GM12878 (cell line): ENCODE measurements around the gene IGF1R. TPM values are rescaled to one million over a fixed set of nuclear protein-coding genes. Genes with fewer than 3 reads are reported as not detected.
A peak's percentile ranks its signal among the peaks of the same experiment; 100 is the strongest.

Experiments used
- BMI1 ChIP-seq: fragments of 450-650 bp; IDR thresholded peaks from 2 replicates; pipeline ENCODE4 v1.6.1; 2016; ENCODE audit warnings: mild to moderate bottlenecking, moderate library complexity, borderline replicate concordance
- CBX5 ChIP-seq: sonication (generic); IDR thresholded peaks from 2 replicates; pipeline ENCODE4 v1.6.1; 2016; ENCODE audit warnings: low read depth, moderate library complexity, mild to moderate bottlenecking, inconsistent platforms
- CEBPZ ChIP-seq: fragments of 150-350 bp; IDR thresholded peaks from 2 replicates; pipeline ENCODE4 v1.6.1; 2016; ENCODE audit warnings: low read depth, low read length
- CREB1 ChIP-seq: IDR thresholded peaks from 2 replicates; pipeline ENCODE4 v1.6.1; 2012; ENCODE audit warnings: low read depth, mild to moderate bottlenecking, inconsistent platforms
- CTCF ChIP-seq, 3 experiments: IDR thresholded peaks in 2 of 3; conservative IDR thresholded peaks in 1 of 3; 2 replicates each; pipeline ENCODE4 v1.5.1; 2011; ENCODE audit warnings: low read depth in 3 of 3, low read length in 3 of 3, mild to moderate bottlenecking in 3 of 3, control low read depth in 2 of 3, moderate library complexity in 2 of 3, inconsistent platforms in 1 of 3, mixed read lengths in 1 of 3; ENCODE audit not compliant: control insufficient read depth in 2 of 3, insufficient read depth in 1 of 3; ENCODE audit errors: extremely low read depth in 1 of 3
- EGR1 ChIP-seq, 2 experiments: IDR thresholded peaks; 1 replicate in 1 of 2; 2 replicates in 1 of 2; pipeline ENCODE4 v1.6.1; 2011 to 2012; ENCODE audit warnings: low read depth in 2 of 2, low read length in 2 of 2, borderline replicate concordance in 1 of 2, mild to moderate bottlenecking in 1 of 2, moderate library complexity in 1 of 2
- ETV6 ChIP-seq, 2 experiments: fragments of 450-650 bp in 1 of 2; IDR thresholded peaks in 1 of 2; conservative IDR thresholded peaks in 1 of 2; 2 replicates each; pipeline ENCODE4 v1.6.1; 2014; ENCODE audit warnings: antibody characterized with exemption in 1 of 2, borderline replicate concordance in 1 of 2, low read depth in 1 of 2, mild to moderate bottlenecking in 1 of 2, moderate library complexity in 1 of 2
- EZH2 ChIP-seq: IDR thresholded peaks from 2 replicates; pipeline ENCODE4 v1.6.1; 2012; ENCODE audit warnings: low read depth, mild to moderate bottlenecking, control low read depth, inconsistent platforms, low read length, borderline replicate concordance; ENCODE audit not compliant: control insufficient read depth
- HCFC1 ChIP-seq: fragments of 150-350 bp; IDR thresholded peaks from 2 replicates; pipeline ENCODE4 v1.6.1; 2014; ENCODE audit warnings: low read length
- JUND ChIP-seq: IDR thresholded peaks from 2 replicates; pipeline ENCODE4 v1.6.1; 2012; ENCODE audit warnings: low read depth, mild to moderate bottlenecking, low read length, improper control_type of control experiment, moderate library complexity
- MEF2A ChIP-seq: IDR thresholded peaks from 2 replicates; pipeline ENCODE4 v1.6.1; 2011; ENCODE audit warnings: low read depth, mild to moderate bottlenecking, low read length, moderate library complexity; ENCODE audit not compliant: insufficient read depth
- NBN ChIP-seq: fragments of 450-650 bp; IDR thresholded peaks from 2 replicates; pipeline ENCODE4 v1.6.1; 2016
- PAX8 ChIP-seq: fragments of 450-650 bp; IDR thresholded peaks from 2 replicates; pipeline ENCODE4 v1.6.1; 2017; ENCODE audit warnings: mild to moderate bottlenecking, moderate library complexity
- RAD21 ChIP-seq: IDR thresholded peaks from 2 replicates; pipeline ENCODE4 v1.6.1; 2011; ENCODE audit warnings: mild to moderate bottlenecking, low read depth, low read length, moderate library complexity; ENCODE audit not compliant: insufficient read depth
- RELB ChIP-seq: fragments of 450-650 bp; IDR thresholded peaks from 2 replicates; pipeline ENCODE4 v1.6.1; 2017; ENCODE audit warnings: low read depth, mild to moderate bottlenecking, moderate library complexity
- RFX5 ChIP-seq: IDR thresholded peaks from 2 replicates; pipeline ENCODE4 v1.6.1; 2011; ENCODE audit warnings: low read depth, low read length, improper control_type of control experiment
- SIN3A ChIP-seq: IDR thresholded peaks from 2 replicates; pipeline ENCODE4 v1.6.1; 2012; ENCODE audit warnings: low read depth, low read length, improper control_type of control experiment
- STAT3 ChIP-seq: IDR thresholded peaks from 2 replicates; pipeline ENCODE4 v1.6.1; 2011; ENCODE audit warnings: low read depth, low read length, improper control_type of control experiment
- TAF1 ChIP-seq: IDR thresholded peaks from 2 replicates; pipeline ENCODE4 v1.6.1; 2011; ENCODE audit warnings: mild to moderate bottlenecking, low read depth, low read length, borderline replicate concordance
- TBL1XR1 ChIP-seq: IDR thresholded peaks from 2 replicates; pipeline ENCODE4 v1.6.1; 2012; ENCODE audit warnings: low read depth, low read length, improper control_type of control experiment
- TCF12 ChIP-seq: IDR thresholded peaks from 2 replicates; pipeline ENCODE4 v1.6.1; 2011; ENCODE audit warnings: low read depth, mild to moderate bottlenecking, low read length
- ZNF217 ChIP-seq: fragments of 450-650 bp; IDR thresholded peaks from 2 replicates; pipeline ENCODE4 v1.6.1; 2017; ENCODE audit warnings: antibody characterized with exemption, mild to moderate bottlenecking
- ZSCAN29 ChIP-seq: fragments of 450-650 bp; IDR thresholded peaks from 2 replicates; pipeline ENCODE4 v1.6.1; 2017; ENCODE audit warnings: mild to moderate bottlenecking, moderate library complexity
- polyA plus RNA-seq, 11 experiments: library from polyadenylated mRNA; depleted of rRNA in 4 of 11; unstranded in 6 of 11; stranded (reverse) in 5 of 11; fragments of >200 nt; fragmentation: Nextera tagmentation in 4 of 11; fragmentation: Illumina TruSeq in 1 of 11; extraction: Ambion mirVana in 4 of 11; extraction: Trizol in 1 of 11; gene quantifications; 1 replicate in 1 of 11; 2 replicates in 10 of 11; pipeline versions ENCODE4 v1.2.1 to v1.2.3, GENCODE V29; 2011 to 2016; ENCODE audit warnings: inconsistent platforms in 2 of 11, missing spikeins in 2 of 11, low read depth in 1 of 11
- total RNA-seq, 4 experiments: library from RNA; depleted of rRNA in 3 of 4; stranded (reverse); fragments of >200 nt in 3 of 4; fragmentation: Illumina TruSeq in 1 of 4; extraction: Trizol in 1 of 4; gene quantifications; 2 replicates each; pipeline versions ENCODE4 v1.2.1 to v1.2.3, GENCODE V29; 2013 to 2021

The IGF1R gene
- total and polyA plus RNA-seq, 10 of the 15 experiments (the other 5 are each of a cell fraction or from before 2014, with no cell fraction given) = 0.03 to 2.7 (median 0.66) TPM

GRCh38 chr15:98981851-98982722, 333.7 kb downstream of the IGF1R start (continued):
- 0 out of 4 replicates have a peak, but pooled peaks of 1 of the 2 experiments have one; percentile 40 for TF ChIP-seq ETV6 (conservative IDR thresholded peaks at IDR 0.05 in 1 of 2, IDR thresholded peaks at IDR 0.05 in 1 of 2; ENCODE audit: borderline replicate concordance in 1 of 2, low read depth in 1 of 2)
- no peak for TF ChIP-seq TBL1XR1
- 0 out of 2 replicates have a peak, but pooled peaks have one; percentile 59 for TF ChIP-seq NBN
- TF ChIP-seq EGR1 (IDR thresholded peaks at IDR 0.05; ENCODE audit: borderline replicate concordance in 1 of 2, low read depth in 2 of 2, low read length in 2 of 2) = no peak
- 0 out of 2 replicates have a peak, but pooled peaks have one; percentile 33 for TF ChIP-seq CREB1
- TF ChIP-seq RELB = peak; percentile 74
- TF ChIP-seq JUND = no peak
- TF ChIP-seq CEBPZ = no peak
- peak; percentile 69; the same call in 1 of the 2 replicates for TF ChIP-seq PAX8
- TF ChIP-seq STAT3 = no peak
- no peak for TF ChIP-seq HCFC1
- TF ChIP-seq ZNF217 = no peak
- 0 out of 2 replicates have a peak, but pooled peaks have one; percentile 44 for TF ChIP-seq BMI1
- no peak for TF ChIP-seq EZH2
- no peak for TF ChIP-seq ZSCAN29
- TF ChIP-seq RFX5 = no peak
- TF ChIP-seq CTCF (IDR thresholded peaks at IDR 0.05 in 2 of 3, conservative IDR thresholded peaks at IDR 0.05 in 1 of 3; ENCODE audit: control insufficient read depth in 2 of 3, extremely low read depth in 1 of 3, insufficient read depth in 1 of 3, low read depth in 3 of 3, low read length in 3 of 3) = no peak
- TF ChIP-seq CBX5 = 0 out of 2 replicates have a peak, but pooled peaks have one; percentile 19
- TF ChIP-seq MEF2A = peak; percentile 66; the same call in 1 of the 2 replicates
- no peak for TF ChIP-seq TAF1
- TF ChIP-seq SIN3A = no peak
- TF ChIP-seq RAD21 = no peak
- 0 out of 2 replicates have a peak, but pooled peaks have one; percentile 52 for TF ChIP-seq TCF12
